ENCODE results near the gene INPP5E.

Gene INPP5E

GRCh38 chr9:136441191-136441680, 1.6 kb upstream of the INPP5E start:
- Mint-ChIP-seq H3K4me3 (peak overlapping the region; percentile 66 to 75 (median 73)), H3K9me3 (no peaks in the 10 kb centered on the region), H3K4me1 (peaks cover 19% of the 10 kb centered on the region), H3K27me3 (ENCODE audit: low read depth) (no peaks in the 10 kb centered on the region), H3K27ac (no peak overlapping the region), H3K36me3 (ENCODE audit: low read depth) (peaks cover 39% of the 10 kb centered on the region)
- no peak for TF ChIP-seq CTCF (IDR thresholded peaks at IDR 0.05; ENCODE audit: unreplicated experiment in 3 of 3)

- H3K4me3 Mint-ChIP-seq, result peak overlapping the region; percentile 87 to 92 (median 90)
- no peaks in the 10 kb centered on the region for H3K27me3 Mint-ChIP-seq (ENCODE audit: low read depth)
- H3K36me3 Mint-ChIP-seq (ENCODE audit: low read depth), result peaks cover 30% of the 10 kb centered on the region
- H3K27ac Mint-ChIP-seq, result no peak overlapping the region
- no peaks in the 10 kb centered on the region for H3K9me3 Mint-ChIP-seq
- H3K4me1 Mint-ChIP-seq, result peaks cover 19% of the 10 kb centered on the region
- TF ChIP-seq CTCF (IDR thresholded peaks at IDR 0.05; ENCODE audit: unreplicated experiment in 3 of 3), result no peak
Measured at GRCh38 chr9:136438548-136439480, 831 bp downstream of the INPP5E start.

GRCh38 chr9:136437839-136438547, 1.7 kb downstream of the INPP5E start:
- Mint-ChIP-seq H3K36me3 (ENCODE audit: low read depth) (peaks cover 25% of the 10 kb centered on the region), H3K4me1 (peaks cover 19% of the 10 kb centered on the region), H3K4me3 (peak overlapping the region; percentile 87 to 92 (median 90)), H3K9me3 (no peaks in the 10 kb centered on the region), H3K27me3 (ENCODE audit: low read depth) (no peaks in the 10 kb centered on the region), H3K27ac (no peak overlapping the region)
- no peak for TF ChIP-seq CTCF (IDR thresholded peaks at IDR 0.05; ENCODE audit: unreplicated experiment in 3 of 3)

- no peak for TF ChIP-seq CTCF (IDR thresholded peaks at IDR 0.05; ENCODE audit: unreplicated experiment in 3 of 3)
- Mint-ChIP-seq H3K9me3 (no peaks in the 10 kb centered on the region), H3K36me3 (ENCODE audit: low read depth) (peaks cover 19% of the 10 kb centered on the region), H3K4me1 (peaks cover 19% of the 10 kb centered on the region), H3K27me3 (ENCODE audit: low read depth) (no peaks in the 10 kb centered on the region), H3K27ac (no peak overlapping the region), H3K4me3 (peak overlapping the region; percentile 87 to 92 (median 90))
Measured at GRCh38 chr9:136437430-136437829, 2.2 kb downstream of the INPP5E start.

GRCh38 chr9:136436055-136436634, 3.5 kb downstream of the INPP5E start:
- no peaks in the 10 kb centered on the region for H3K27me3 Mint-ChIP-seq (ENCODE audit: low read depth)
- peaks cover 11% of the 10 kb centered on the region for H3K36me3 Mint-ChIP-seq (ENCODE audit: low read depth)
- no peak overlapping the region for H3K27ac Mint-ChIP-seq
- no peak for TF ChIP-seq CTCF (IDR thresholded peaks at IDR 0.05; ENCODE audit: unreplicated experiment in 3 of 3)
- peaks cover 19% of the 10 kb centered on the region for H3K4me1 Mint-ChIP-seq
- no peaks in the 10 kb centered on the region for H3K9me3 Mint-ChIP-seq
- H3K4me3 Mint-ChIP-seq, result peak overlapping the region; percentile 87 to 92 (median 90)
